HG03108 (cell line): ENCODE data around the gene MKX.

Source experiments
- ATAC-seq: cut with Tn5 transposase; IDR thresholded peaks from one replicate; pipeline ENCODE4 v1.9.1; 2021; ENCODE audit warnings: moderate library complexity; ENCODE audit not compliant: unreplicated experiment

The MKX gene

GRCh38 chr10:27742195-27743011 lies 3.2 kb downstream of the MKX start:
- ATAC-seq: peak; percentile 92

- no peak for ATAC-seq
Observed at GRCh38 chr10:27741173-27742091, 4.2 kb downstream of the MKX start.

GRCh38 chr10:27736396-27736795 lies 9.2 kb downstream of the MKX start:
- no peak for ATAC-seq

GRCh38 chr10:27730041-27730440 lies 15.6 kb downstream of the MKX start:
- ATAC-seq: no peak

- ATAC-seq: no peak
Observed at GRCh38 chr10:27728338-27728737, 17.3 kb downstream of the MKX start.

GRCh38 chr10:27724287-27724686 lies 21.3 kb downstream of the MKX start:
- no peak for ATAC-seq

- no peak for ATAC-seq
Observed at GRCh38 chr10:27723436-27723835, 22.2 kb downstream of the MKX start.

- no peak for ATAC-seq
Observed at GRCh38 chr10:27720529-27720928, 25.1 kb downstream of the MKX start.

GRCh38 chr10:27719052-27719451 lies 26.6 kb downstream of the MKX start:
- no peak for ATAC-seq

- no peak for ATAC-seq
Observed at GRCh38 chr10:27717861-27718260, 27.8 kb downstream of the MKX start.

- no peak for ATAC-seq
Observed at GRCh38 chr10:27717224-27717623, 28.4 kb downstream of the MKX start.

- no peak for ATAC-seq
Observed at GRCh38 chr10:27716521-27716920, 29.1 kb downstream of the MKX start.

- ATAC-seq: no peak
Observed at GRCh38 chr10:27715505-27715904, 30.1 kb downstream of the MKX start.

- no peak for ATAC-seq
Observed at GRCh38 chr10:27714349-27714748, 31.3 kb downstream of the MKX start.

GRCh38 chr10:27713941-27714340 lies 31.7 kb downstream of the MKX start:
- no peak for ATAC-seq

- no peak for ATAC-seq
Observed at GRCh38 chr10:27710014-27710413, 35.6 kb downstream of the MKX start.

GRCh38 chr10:27709304-27709703 lies 36.3 kb downstream of the MKX start:
- no peak for ATAC-seq

GRCh38 chr10:27701938-27702537 lies 43.6 kb downstream of the MKX start:
- ATAC-seq: no peak

- no peak for ATAC-seq
Observed at GRCh38 chr10:27699776-27700175, 45.8 kb downstream of the MKX start.

- no peak for ATAC-seq
Observed at GRCh38 chr10:27698961-27699360, 46.7 kb downstream of the MKX start.

- ATAC-seq: no peak
Observed at GRCh38 chr10:27696466-27696865, 49.2 kb downstream of the MKX start.

- ATAC-seq: no peak
Observed at GRCh38 chr10:27695706-27696105, 49.9 kb downstream of the MKX start.
